Measurements from ENCODE around the gene C7orf57.
"Not testable (repeated sequence)": the region's sequence is repeated elsewhere in the genome, so short reads cannot be mapped to it uniquely, and the experiment has no call there.

The C7orf57 gene

DNA sequence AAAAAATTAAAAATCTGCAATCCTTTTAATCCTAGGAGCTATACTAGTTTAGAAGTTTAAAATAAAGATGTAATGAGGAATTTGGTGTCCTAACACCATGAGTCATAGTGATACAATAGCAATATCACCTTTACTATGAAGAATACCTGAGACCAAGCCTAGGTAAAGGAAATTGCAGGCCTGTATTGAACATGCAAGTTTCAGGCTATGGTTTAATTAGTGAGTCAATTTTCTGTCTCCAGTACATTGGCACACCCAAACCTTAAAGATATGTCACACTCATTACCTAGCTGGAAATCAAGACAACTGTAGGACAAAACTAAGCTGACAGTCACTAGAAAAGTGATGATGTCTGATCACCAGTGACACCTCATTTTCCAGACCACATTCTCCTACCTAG lies 47.0 kb downstream of the C7orf57 start:
- not testable (repeated sequence) for ATAC-seq (replicated peaks); H3K27me3 Mint-ChIP-seq; H3K9me3 Mint-ChIP-seq; H3K36me3 Mint-ChIP-seq (ENCODE audit: insufficient read depth); DNase-seq; H3K27ac Mint-ChIP-seq; H3K4me3 Mint-ChIP-seq
- peaks cover 37 to 42% of the 10 kb centered on the region in 2 donors for H3K4me1 Mint-ChIP-seq (ENCODE audit: low read depth in 2 of 2)

DNA sequence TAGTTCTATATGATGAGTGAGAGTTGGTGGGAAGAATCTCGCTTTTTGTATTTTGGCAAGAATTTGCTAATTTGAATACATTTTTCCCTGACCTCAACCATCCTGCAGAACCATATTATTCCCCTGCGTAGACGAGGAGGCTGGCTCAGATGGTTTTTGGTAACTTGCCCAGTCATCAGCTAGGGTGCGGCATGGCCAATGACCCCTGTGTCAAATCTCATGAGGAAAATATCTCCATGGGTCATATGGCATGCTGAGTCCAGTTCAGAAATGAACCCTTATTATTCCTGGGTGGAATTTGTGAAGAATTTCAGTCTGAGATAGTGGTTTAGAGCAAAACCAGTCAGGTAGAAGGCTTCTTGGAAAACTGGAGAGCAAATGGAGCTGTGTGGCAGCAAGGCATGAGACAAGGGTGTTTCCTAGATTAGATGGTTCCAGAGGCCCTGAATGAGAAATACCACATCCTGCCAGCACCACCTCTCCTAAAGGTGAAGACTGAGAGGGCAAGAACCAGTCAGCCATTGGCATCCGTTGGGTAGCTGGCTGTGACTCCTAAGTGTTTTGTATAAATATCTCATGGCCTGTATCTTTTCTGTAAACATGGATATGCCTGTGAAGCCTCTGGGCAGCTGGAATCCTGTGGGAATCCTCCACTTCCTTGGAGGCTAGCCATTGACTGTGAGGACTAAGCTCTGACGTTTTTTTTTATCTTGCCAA lies 47.9 kb downstream of the C7orf57 start:
- Mint-ChIP-seq H3K27ac (peak overlapping the region; percentile 59 to 60), H3K9me3 (no peaks in the 10 kb centered on the region), H3K36me3 (ENCODE audit: insufficient read depth) (peaks cover 14% of the 10 kb centered on the region), H3K4me1 (ENCODE audit: low read depth in 2 of 2) (peaks cover 42 to 48% of the 10 kb centered on the region in 2 donors), H3K27me3 (no peaks in the 10 kb centered on the region), H3K4me3 (peak overlapping the region; percentile 58 to 59)
- ATAC-seq (replicated peaks), result peak; percentile 26
- DNase-seq, result no peak

- peaks cover 47 to 48% of the 10 kb centered on the region in 2 donors for H3K4me1 Mint-ChIP-seq (ENCODE audit: low read depth in 2 of 2)
- peak overlapping the region; percentile 72 to 74 for H3K4me3 Mint-ChIP-seq
- DNase-seq (peak; percentile 62 to 68 (median 66)), ATAC-seq (replicated peaks) (peak; percentile 53)
- no peaks in the 10 kb centered on the region for H3K9me3 Mint-ChIP-seq
- peaks cover 30% of the 10 kb centered on the region for H3K36me3 Mint-ChIP-seq (ENCODE audit: insufficient read depth)
- H3K27ac Mint-ChIP-seq, result peak overlapping the region; percentile 97 to 100
- no peaks in the 10 kb centered on the region for H3K27me3 Mint-ChIP-seq
These were observed 49.5 kb downstream of the C7orf57 start for GRCh38 chr7:48084727-48085432.

DNA sequence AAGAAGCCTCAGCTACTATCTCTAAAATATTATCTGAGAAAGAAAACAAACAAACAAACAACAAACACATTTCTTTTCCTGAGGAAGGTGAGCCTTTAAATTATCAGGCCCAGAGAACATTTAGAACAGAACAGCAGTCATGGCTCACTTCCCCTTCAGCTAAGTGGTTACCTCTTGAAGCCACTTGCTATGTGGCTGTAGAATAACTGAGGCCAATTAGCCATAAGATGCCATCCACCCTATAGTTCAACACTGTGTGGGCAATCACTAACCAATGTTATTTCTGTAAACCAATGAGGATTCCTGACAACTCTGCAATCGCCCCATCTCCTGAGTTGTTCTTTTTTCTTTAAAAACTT lies 50.1 kb downstream of the C7orf57 start:
- peaks cover 51% of the 10 kb centered on the region in 2 donors for H3K4me1 Mint-ChIP-seq (ENCODE audit: low read depth in 2 of 2)
- DNase-seq (no peak), ATAC-seq (replicated peaks) (no peak)
- peak overlapping the region; percentile 97 to 100 for H3K27ac Mint-ChIP-seq
- no peaks in the 10 kb centered on the region for H3K27me3 Mint-ChIP-seq
- peak overlapping the region; percentile 72 to 74 for H3K4me3 Mint-ChIP-seq
- peaks cover 35% of the 10 kb centered on the region for H3K36me3 Mint-ChIP-seq (ENCODE audit: insufficient read depth)
- no peaks in the 10 kb centered on the region for H3K9me3 Mint-ChIP-seq

DNA sequence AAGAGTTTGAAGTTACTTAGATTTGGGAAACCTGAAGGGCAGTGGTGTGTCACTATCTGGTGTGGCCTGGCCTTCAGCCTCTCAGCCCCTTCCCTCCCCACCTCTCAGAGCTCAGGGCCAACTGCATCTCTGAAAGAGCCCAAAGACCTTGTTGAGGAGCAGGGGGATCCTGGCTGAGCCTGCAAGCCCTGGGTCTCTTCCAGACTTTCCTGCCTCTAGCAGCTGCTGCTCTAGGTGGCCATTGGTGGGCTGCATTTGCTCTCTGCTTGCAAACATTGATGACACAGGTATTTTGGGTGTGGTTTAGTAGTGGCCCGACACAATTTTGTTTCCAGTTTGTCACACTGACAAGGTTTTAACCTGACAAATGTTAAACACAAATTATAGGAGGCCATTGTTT lies 50.6 kb downstream of the C7orf57 start:
- Mint-ChIP-seq H3K9me3 (no peaks in the 10 kb centered on the region), H3K4me3 (peak overlapping the region; percentile 36 to 92), H3K4me1 (ENCODE audit: low read depth in 2 of 2) (peaks cover 56% of the 10 kb centered on the region in 2 donors), H3K27ac (peak overlapping the region; percentile 97 to 100), H3K27me3 (no peaks in the 10 kb centered on the region), H3K36me3 (ENCODE audit: insufficient read depth) (peaks cover 40% of the 10 kb centered on the region)
- DNase-seq (no peak), ATAC-seq (replicated peaks) (no peak)

DNA sequence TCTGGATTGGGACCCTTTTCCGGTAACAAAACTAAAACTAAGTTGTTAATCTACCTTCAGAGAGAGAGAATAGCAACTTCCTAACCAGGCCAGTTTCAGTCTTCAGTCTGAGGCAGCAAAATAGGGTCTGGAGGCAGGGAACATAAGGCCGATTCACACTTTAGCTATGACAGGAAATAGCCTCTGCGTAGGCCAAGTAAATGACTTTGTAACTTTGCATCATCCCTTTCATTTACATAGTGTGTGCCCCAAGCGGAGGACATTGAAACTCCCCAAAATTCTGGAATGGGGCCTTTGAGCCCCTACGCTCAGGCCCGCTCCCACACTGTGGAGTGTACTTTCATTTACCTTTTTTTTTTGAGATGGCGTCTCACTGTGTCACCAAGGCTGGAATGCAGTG lies 52.0 kb downstream of the C7orf57 start:
- Mint-ChIP-seq H3K36me3 (ENCODE audit: insufficient read depth) (peaks cover 55% of the 10 kb centered on the region), H3K27ac (peak overlapping the region; percentile 97 to 100), H3K4me3 (peak overlapping the region; percentile 92 to 95), H3K9me3 (no peaks in the 10 kb centered on the region), H3K4me1 (ENCODE audit: low read depth in 2 of 2) (peaks cover 67 to 70% of the 10 kb centered on the region in 2 donors), H3K27me3 (no peaks in the 10 kb centered on the region)
- ATAC-seq (replicated peaks) (peak; percentile 6), DNase-seq (peak in 2 of 3 experiments; percentile 18 to 44)

DNA sequence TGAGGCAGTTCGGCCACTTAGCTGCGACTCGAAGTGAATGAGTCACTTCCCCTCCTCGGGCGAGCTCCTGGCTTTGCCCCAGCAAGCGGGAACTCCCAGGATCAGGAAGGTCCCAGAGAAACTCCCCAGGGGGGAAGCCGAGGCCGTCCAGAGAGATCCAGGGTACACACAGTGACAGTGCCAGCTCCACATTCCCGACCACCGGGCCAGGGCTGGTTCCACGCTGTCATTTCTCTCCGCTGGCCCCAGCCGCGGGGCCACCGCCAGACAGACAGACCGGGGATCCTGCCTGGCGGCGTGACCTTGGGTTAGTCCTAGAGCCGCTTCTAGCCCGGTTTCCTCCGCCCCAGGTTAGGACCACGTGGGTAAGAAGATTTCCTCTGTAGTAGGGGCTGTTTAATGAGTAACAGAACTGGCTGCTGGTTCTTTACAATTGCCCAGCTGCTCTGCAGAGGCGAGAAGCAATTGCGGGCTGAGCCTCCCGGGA lies 53.3 kb downstream of the C7orf57 start:
- Mint-ChIP-seq H3K9me3 (no peaks in the 10 kb centered on the region), H3K4me3 (peak overlapping the region; percentile 92 to 95), H3K27ac (peak overlapping the region; percentile 97 to 100), H3K36me3 (ENCODE audit: insufficient read depth) (peaks cover 66% of the 10 kb centered on the region), H3K27me3 (no peaks in the 10 kb centered on the region), H3K4me1 (ENCODE audit: low read depth in 2 of 2) (peaks cover 68 to 69% of the 10 kb centered on the region in 2 donors)
- ATAC-seq (replicated peaks) (peak; percentile 69), DNase-seq (peak in 1 of 3 experiments; percentile 86)

DNA sequence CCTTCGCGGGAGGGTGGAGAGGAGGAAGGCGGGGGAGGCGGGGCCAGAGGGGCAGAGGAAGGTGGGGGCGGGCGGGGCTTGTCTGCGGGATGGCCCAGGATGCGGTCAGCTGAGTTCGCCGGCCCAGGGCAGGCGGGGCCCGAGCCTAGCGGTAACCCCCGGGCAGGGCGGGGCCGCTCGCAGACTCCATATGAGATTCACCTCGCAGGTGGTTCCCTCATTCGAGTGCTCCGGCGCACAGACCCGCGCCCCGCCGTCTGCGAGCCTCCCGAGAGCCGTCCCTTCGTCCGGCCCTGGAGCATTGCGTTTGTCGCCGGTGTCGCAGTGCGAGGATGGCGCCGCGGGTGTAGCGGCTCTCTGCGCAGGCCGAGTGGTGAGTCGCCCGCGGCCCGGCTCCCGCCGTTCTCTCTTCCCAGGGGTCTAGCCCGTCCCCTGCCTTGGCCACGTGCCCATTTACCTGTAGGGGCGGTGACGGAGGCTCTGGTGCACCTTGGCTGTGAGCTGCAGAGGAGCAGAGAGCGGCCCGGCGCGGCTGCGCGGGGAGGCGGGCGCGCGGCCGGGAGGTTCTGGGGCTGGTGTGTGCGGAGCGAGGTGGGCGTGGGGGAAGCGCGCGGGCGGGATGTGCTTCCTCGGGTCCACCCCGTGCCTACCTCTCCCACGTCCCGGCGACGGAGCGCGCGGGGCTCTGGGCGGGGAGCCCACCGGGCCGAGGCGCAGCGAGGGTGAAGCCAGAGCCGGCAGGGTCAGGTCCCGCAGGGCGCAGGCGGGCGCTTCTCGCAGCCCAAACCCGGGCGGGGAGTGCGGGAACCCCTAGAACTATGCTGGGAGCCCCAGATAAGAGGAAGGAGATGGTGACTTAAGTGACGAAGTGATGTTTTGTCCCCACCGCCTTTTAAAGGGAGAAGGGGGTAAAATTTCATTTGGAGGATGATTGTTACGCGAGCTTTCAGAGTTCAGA lies 54.0 kb downstream of the C7orf57 start, which contains the start of gene UPP1:
Gene UPP1, plus strand, starts transcription at position 220 of the 958 bp plus-strand sequence. CDS start 5,519 bp downstream, outside the sequence.
- Mint-ChIP-seq H3K27me3 (no peaks in the 10 kb centered on the region), H3K27ac (peak within 1 kb of the TSS; percentile 97 to 100), H3K9me3 (no peaks in the 10 kb centered on the region), H3K4me3 (peak within 1 kb of the TSS; percentile 92 to 95), H3K4me1 (ENCODE audit: low read depth in 2 of 2) (peaks cover 73 to 74% of the 10 kb centered on the region in 2 donors), H3K36me3 (ENCODE audit: insufficient read depth) (peaks cover 73% of the 10 kb centered on the region)
- peak; percentile 71 for ATAC-seq (replicated peaks)
- DNase-seq, result peak in 2 of 3 experiments; percentile 89 to 91

DNA sequence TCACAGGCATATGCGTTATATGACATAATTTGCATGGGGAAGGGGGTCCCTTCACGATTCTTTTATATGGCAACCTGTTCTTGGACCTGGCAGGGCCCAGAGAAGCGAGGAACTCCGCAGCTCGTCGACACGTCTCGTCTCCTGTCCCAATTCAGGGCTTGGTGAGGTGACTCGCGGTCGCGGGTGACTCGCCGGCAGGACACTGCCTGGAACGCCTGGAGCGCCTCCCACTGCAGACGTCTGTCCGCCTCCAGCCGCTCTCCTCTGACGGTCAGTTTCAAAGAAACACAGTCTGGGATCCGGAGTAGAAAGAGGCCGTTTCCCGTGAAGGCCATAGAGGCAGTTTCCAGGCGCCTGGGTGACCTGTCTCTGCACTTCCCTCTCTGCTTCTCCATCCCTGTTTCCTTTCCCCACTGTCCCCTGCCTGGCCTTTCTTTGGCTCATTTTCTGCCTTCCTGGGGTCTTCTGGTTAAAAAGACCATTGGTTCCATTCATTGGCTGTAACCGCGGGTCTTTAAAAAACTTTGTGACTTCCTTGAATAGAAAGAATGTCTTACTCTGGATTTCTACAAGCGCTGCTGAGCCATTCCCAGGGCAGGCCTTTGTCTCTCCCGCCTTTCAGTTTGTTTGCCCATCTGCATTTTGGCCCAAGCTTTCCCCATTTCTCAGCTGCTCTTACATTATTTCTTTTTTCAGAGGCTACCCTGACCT lies 54.9 kb downstream of the C7orf57 start:
- no peaks in the 10 kb centered on the region for H3K9me3 Mint-ChIP-seq
- peaks cover 70 to 72% of the 10 kb centered on the region in 2 donors for H3K4me1 Mint-ChIP-seq (ENCODE audit: low read depth in 2 of 2)
- H3K27me3 Mint-ChIP-seq, result no peaks in the 10 kb centered on the region
- ATAC-seq (replicated peaks) (no peak), DNase-seq (no peak)
- H3K36me3 Mint-ChIP-seq (ENCODE audit: insufficient read depth), result peaks cover 76% of the 10 kb centered on the region
- H3K27ac Mint-ChIP-seq, result peak overlapping the region; percentile 86 to 100
- peak overlapping the region; percentile 92 to 95 for H3K4me3 Mint-ChIP-seq

GRCh38 chr7:48091506-48092433 lies 56.4 kb downstream of the C7orf57 start:
- ATAC-seq (replicated peaks) (no peak), DNase-seq (no peak)
- peak overlapping the region; percentile 92 to 95 for H3K4me3 Mint-ChIP-seq
- H3K4me1 Mint-ChIP-seq (ENCODE audit: low read depth in 2 of 2), result peaks cover 70 to 74% of the 10 kb centered on the region in 2 donors
- peaks cover 89% of the 10 kb centered on the region for H3K36me3 Mint-ChIP-seq (ENCODE audit: insufficient read depth)
- no peaks in the 10 kb centered on the region for H3K27me3 Mint-ChIP-seq
- H3K9me3 Mint-ChIP-seq, result no peaks in the 10 kb centered on the region
- H3K27ac Mint-ChIP-seq, result peak overlapping the region; percentile 68 to 86

DNA sequence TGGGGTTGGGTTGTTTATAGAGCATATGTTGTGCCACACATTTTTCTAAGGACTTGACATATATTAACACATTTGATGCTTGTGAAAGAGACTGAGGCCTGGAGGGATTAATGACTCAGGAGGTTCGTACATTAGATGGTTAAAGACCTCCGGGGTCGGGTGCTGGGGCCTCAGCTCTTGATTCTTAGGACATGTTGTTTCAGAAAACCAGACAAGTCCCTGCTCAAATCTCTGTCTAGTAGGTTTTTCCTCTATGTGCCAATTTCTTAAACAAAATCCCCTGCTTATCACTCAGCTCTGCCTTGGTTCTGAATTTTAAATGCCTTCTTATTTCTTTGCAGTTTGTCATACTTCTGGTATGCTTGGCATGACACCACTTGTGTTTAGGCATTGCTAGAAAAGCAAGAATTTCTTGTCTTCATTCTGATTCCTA lies 59.5 kb downstream of the C7orf57 start:
- Mint-ChIP-seq H3K36me3 (ENCODE audit: insufficient read depth) (peaks cover 89% of the 10 kb centered on the region), H3K4me3 (peak overlapping the region; percentile 28 to 36), H3K27ac (peak overlapping the region; percentile 94 to 96), H3K4me1 (ENCODE audit: low read depth in 2 of 2) (peaks cover 82 to 91% of the 10 kb centered on the region in 2 donors), H3K9me3 (no peaks in the 10 kb centered on the region), H3K27me3 (no peaks in the 10 kb centered on the region)
- ATAC-seq (replicated peaks) (no peak), DNase-seq (no peak)

Measured in effector memory CD8-positive, alpha-beta T cell (primary cell).